ENCODE data around the gene TLK1.
"Not testable (repeated sequence)": the region's sequence is repeated elsewhere in the genome, so short reads cannot be mapped to it uniquely, and the experiment has no call there.

- TF ChIP-seq CTCF, EP300, POLR2AphosphoS5, POLR2A (IDR thresholded peaks at IDR 0.05): not testable (repeated sequence)
These were observed 69.2 kb downstream of the TLK1 start for GRCh38 chr2:171091517-171091916.

Measured in sigmoid colon (tissue), 4 donors.